ENCODE results near the gene SAMD7. TPM values are rescaled to one million over a fixed set of nuclear protein-coding genes. Genes with fewer than 3 reads are reported as not detected.

Gene SAMD7
- total and polyA plus RNA-seq, 7 experiments from 2014 or later, result not detected

DNA sequence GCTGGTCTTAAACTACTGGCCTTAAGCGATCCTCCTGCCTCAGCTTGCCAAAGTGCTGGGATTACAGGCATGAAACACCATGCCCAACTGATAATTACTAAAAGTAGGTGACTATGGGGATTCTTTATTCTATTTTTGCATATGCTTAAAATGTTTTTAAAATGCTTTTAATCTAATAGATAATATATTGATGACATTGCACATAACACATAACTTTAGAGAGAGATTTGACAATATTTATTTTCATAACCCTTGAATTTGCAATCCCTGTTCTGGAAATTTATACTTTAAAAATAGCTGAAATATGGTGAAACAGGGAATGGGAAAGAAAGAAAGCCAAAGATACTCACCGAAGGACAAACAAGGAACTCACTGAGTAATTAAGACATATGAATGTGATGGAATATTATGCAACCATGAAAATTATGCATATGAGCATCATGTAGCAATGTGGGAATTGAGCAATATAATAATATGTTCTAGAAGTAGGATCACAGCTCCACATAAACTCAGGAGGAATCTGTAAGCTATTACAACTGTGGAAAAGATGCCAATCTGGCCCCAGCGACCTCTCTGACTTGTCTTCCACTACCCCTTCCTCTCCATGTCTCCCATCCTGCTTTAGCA lies 43.7 kb upstream of the SAMD7 start:
- intact Hi-C loops (cut with micrococcal nuclease), result loop anchor here (5.0 to 10.0 kb wide), 2 partner anchors 547 to 1040 kb away; partner anchors contain the start of genes CLDN11 (in 1 of the 2) and EIF5A2 (in 1 of the 2)
- peak overlapping the region in 5 of 9 donors; percentile 2 to 83 (median 13) for H3K27ac Mint-ChIP-seq
- no peaks in the 10 kb centered on the region for H3K27me3 ChIP-seq (ENCODE audit: control insufficient read depth in 2 of 2, insufficient read depth in 2 of 2, low read length in 2 of 2)
- ATAC-seq, result no peak
- peaks cover 0 to 4% (median 0%) of the 10 kb centered on the region in 5 donors for H3K27me3 Mint-ChIP-seq
- H3K9me3 Mint-ChIP-seq, result peaks cover 0 to 3% (median 0%) of the 10 kb centered on the region in 11 donors
- no peak overlapping the region for H3K27ac ChIP-seq (ENCODE audit: low read depth, low read length)
- no peaks in the 10 kb centered on the region for H3K9me3 ChIP-seq (ENCODE audit: control insufficient read depth in 2 of 3, low read length in 3 of 3)
- H3K36me3 ChIP-seq (ENCODE audit: control insufficient read depth in 2 of 3, insufficient read depth in 3 of 3, low read length in 3 of 3), result no peaks in the 10 kb centered on the region
- H3K4me3 ChIP-seq (ENCODE audit: low read length), result no peak overlapping the region
- peaks cover 6 to 40% of the 10 kb centered on the region in 2 donors for H3K4me1 ChIP-seq (ENCODE audit: control insufficient read depth in 2 of 2, insufficient read depth in 2 of 2, low read length in 2 of 2)
- ChIA-PET POLR2A (interaction anchor here (0.6 to 5.9 kb wide), 5 partner anchors 10 to 311 kb away, joined by 3 to 55 read pairs (median 3); partner anchors contain the start of gene SEC62), CTCF (interaction anchor here (0.6 to 1.7 kb wide), 4 partner anchors 36 to 1044 kb away, joined by 3 to 8 read pairs (median 5); partner anchors contain the start of genes SAMD7 and SEC62)
- H3K4me1 Mint-ChIP-seq, result peaks cover 34 to 65% (median 54%) of the 10 kb centered on the region in 7 donors
- no peak for DNase-seq
- no peak overlapping the region for H3K4me3 Mint-ChIP-seq
- H3K36me3 Mint-ChIP-seq, result peaks cover 0 to 1% (median 0%) of the 10 kb centered on the region in 5 donors

DNA sequence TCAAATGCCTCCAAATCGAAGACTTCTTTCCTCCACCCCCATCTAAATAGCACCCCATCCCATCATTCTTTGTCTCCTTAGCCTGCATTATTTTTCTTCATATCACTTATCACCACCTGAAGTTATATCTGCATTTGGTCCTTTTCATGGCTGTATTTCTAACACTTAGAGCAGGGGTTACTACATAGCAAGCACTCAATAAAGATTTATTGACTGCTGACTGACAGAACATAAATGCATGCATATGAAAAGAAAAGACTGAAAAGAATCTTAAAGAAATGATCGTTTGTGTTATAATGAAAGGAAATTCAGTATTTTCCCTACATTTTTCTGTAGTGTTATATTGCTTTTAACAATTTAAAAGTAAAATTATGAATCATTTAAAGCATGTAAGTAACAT lies 43.0 kb upstream of the SAMD7 start:
- Histone ChIP-seq H3K9me3 (ENCODE audit: control insufficient read depth in 2 of 3, low read length in 3 of 3) (no peaks in the 10 kb centered on the region), H3K27me3 (ENCODE audit: control insufficient read depth in 2 of 2, insufficient read depth in 2 of 2, low read length in 2 of 2) (no peaks in the 10 kb centered on the region), H3K27ac (ENCODE audit: low read depth, low read length) (no peak overlapping the region), H3K4me1 (ENCODE audit: control insufficient read depth in 2 of 2, insufficient read depth in 2 of 2, low read length in 2 of 2) (peaks cover 3 to 40% of the 10 kb centered on the region in 2 donors), H3K4me3 (ENCODE audit: low read length) (no peak overlapping the region), H3K36me3 (ENCODE audit: control insufficient read depth in 2 of 3, insufficient read depth in 3 of 3, low read length in 3 of 3) (no peaks in the 10 kb centered on the region)
- Mint-ChIP-seq H3K27me3 (peaks cover 0 to 4% (median 0%) of the 10 kb centered on the region in 5 donors), H3K36me3 (peaks cover 0 to 1% (median 0%) of the 10 kb centered on the region in 5 donors), H3K4me3 (no peak overlapping the region), H3K9me3 (peaks cover 0 to 3% (median 0%) of the 10 kb centered on the region in 11 donors), H3K27ac (peak overlapping the region in 6 of 9 donors; percentile 0 to 83 (median 26)), H3K4me1 (peaks cover 32 to 66% (median 52%) of the 10 kb centered on the region in 7 donors)
- intact Hi-C loops (cut with micrococcal nuclease), result loop anchor here (5.0 to 10.0 kb wide), 2 partner anchors 546 to 1039 kb away; partner anchors contain the start of genes CLDN11 (in 1 of the 2) and EIF5A2 (in 1 of the 2)
- ATAC-seq (no peak), DNase-seq (no peak)
- CTCF ChIA-PET, result interaction anchor here (0.6 to 0.8 kb wide), 2 partner anchors 43 to 1043 kb away, joined by 3 to 8 read pairs; partner anchors contain the start of gene SAMD7
- POLR2A ChIA-PET, result interaction anchor here (0.7 to 5.9 kb wide), 2 partner anchors 98 to 276 kb away, joined by 3 to 55 read pairs; partner anchors contain the start of gene SEC62

DNA sequence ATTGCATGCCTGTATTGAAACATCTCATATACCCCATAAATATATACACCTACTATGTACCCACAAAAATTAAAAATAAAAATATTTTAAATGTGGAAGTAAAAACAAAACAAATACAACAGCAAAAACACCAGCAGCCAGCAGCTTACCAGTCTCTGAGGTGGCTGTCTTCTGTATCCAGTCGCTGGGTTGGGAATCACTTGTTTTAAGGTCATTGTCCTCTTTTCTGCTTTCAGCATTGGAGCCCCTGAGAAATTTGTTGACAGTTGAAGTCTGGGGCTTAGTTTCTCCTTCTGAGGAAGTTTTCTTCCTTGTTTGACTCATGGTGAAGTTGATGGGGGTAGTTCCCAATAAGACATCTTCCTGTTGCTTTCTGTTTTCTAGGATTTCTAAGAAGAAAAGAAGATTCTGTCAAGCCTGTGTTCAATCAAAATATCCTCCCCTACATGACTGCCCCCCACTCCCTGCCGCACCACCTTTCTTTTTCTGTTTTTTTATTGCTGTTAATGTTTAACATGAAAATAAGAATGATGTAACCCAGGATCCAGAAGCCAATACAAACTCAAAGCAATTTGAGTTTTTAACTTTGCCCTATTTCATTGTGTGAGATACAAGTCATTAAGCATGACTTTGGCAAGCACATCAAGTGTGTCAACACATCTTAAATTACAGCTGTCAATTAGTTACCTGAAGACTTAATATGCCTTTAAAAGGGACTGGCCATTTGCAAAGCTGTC lies 41.7 kb upstream of the SAMD7 start, which contains the start of gene LRRC31:
LRRC31 (minus strand) TSS at position 452 of the 737 bp plus-strand sequence; CDS start at position 324, 128 bp downstream.
- intact Hi-C loops (cut with micrococcal nuclease), result loop anchor here (5.0 to 10.0 kb wide), 2 partner anchors 545 to 1038 kb away; partner anchors contain the start of genes CLDN11 (in 1 of the 2) and EIF5A2 (in 1 of the 2)
- CTCF ChIA-PET, result no interaction called here

DNA sequence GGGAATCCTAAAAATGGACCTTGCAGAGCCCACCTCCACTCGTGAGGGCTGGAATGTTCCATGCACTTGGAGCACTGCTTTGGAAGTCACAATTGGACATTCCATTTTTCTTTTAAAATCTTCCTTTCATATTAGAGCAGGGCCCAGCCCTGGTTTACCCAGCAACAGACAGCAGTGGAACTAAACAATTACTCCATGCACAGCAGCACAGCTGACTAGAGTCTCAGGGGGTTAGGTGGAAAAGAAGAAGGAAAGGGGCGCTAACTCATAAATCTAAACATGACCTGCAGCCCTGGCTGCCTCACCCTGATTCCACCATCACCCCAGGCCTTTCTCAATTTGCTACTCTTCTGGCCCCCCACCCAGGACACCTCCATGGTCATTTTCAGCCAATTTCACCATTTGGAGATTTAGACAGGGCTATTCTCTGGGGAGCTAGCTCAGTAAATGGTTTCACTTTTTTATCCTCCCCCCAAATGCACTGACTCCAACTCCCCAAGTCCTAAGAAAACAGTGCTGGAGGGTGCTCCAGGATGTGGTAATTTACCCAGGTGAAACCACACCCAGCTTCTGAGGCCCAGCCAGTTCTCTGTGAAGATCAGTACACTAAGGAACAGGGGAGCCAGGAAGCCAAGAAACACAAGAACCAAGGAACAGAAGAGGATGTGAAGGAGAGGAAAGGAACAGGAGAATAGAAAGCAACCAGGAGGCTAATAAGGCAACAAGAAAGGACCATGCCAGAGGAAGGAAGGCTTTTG lies 40.1 kb upstream of the SAMD7 start:
- Histone ChIP-seq H3K9me3 (ENCODE audit: control insufficient read depth in 2 of 3, low read length in 3 of 3) (no peaks in the 10 kb centered on the region), H3K27me3 (ENCODE audit: control insufficient read depth in 2 of 2, insufficient read depth in 2 of 2, low read length in 2 of 2) (no peaks in the 10 kb centered on the region), H3K36me3 (ENCODE audit: control insufficient read depth in 2 of 3, insufficient read depth in 3 of 3, low read length in 3 of 3) (no peaks in the 10 kb centered on the region), H3K4me3 (ENCODE audit: low read length) (no peak overlapping the region), H3K27ac (ENCODE audit: low read depth, low read length) (no peak overlapping the region), H3K4me1 (ENCODE audit: control insufficient read depth in 2 of 2, insufficient read depth in 2 of 2, low read length in 2 of 2) (peaks cover 0 to 18% of the 10 kb centered on the region in 2 donors)
- peak overlapping the region; percentile 9 to 84 (median 65) for H3K27ac Mint-ChIP-seq
- H3K27me3 Mint-ChIP-seq, result peaks cover 0 to 2% (median 0%) of the 10 kb centered on the region in 5 donors
- H3K4me1 Mint-ChIP-seq, result peaks cover 14 to 46% (median 27%) of the 10 kb centered on the region in 7 donors
- H3K36me3 Mint-ChIP-seq, result peaks cover 0 to 4% (median 0%) of the 10 kb centered on the region in 5 donors
- intact Hi-C loops (cut with micrococcal nuclease), result loop anchor here in 1 of 2 donors (1.0 kb wide), 1 partner anchor 58 kb away; no protein-coding TSS in a partner anchor
- ChIA-PET CTCF (interaction anchor here (1.1 to 1.4 kb wide), 2 partner anchors 9 to 96 kb away, joined by 3 to 4 read pairs; partner anchors contain the start of gene SEC62), POLR2A (interaction anchor here (0.7 to 3.6 kb wide), 6 partner anchors 9 to 349 kb away, joined by 3 to 26 read pairs (median 4); partner anchors contain the start of gene SEC62)
- peaks cover 0 to 3% (median 0%) of the 10 kb centered on the region in 11 donors for H3K9me3 Mint-ChIP-seq
- DNase-seq (peak in 7 of 9 donors; percentile 8 to 59 (median 42)), ATAC-seq (no peak)
- H3K4me3 Mint-ChIP-seq, result peak overlapping the region; percentile 38 to 78 (median 62)

More for the DNA sequence above, 41.7 kb upstream of the SAMD7 start, which contains the start of gene LRRC31:
- Histone ChIP-seq H3K27me3 (ENCODE audit: control insufficient read depth in 2 of 2, insufficient read depth in 2 of 2, low read length in 2 of 2) (no peaks in the 10 kb centered on the region), H3K4me3 (ENCODE audit: low read length) (no peak within 1 kb of the TSS), H3K27ac (ENCODE audit: low read depth, low read length) (no peak within 1 kb of the TSS), H3K9me3 (ENCODE audit: control insufficient read depth in 2 of 3, low read length in 3 of 3) (no peaks in the 10 kb centered on the region), H3K36me3 (ENCODE audit: control insufficient read depth in 2 of 3, insufficient read depth in 3 of 3, low read length in 3 of 3) (no peaks in the 10 kb centered on the region), H3K4me1 (ENCODE audit: control insufficient read depth in 2 of 2, insufficient read depth in 2 of 2, low read length in 2 of 2) (peaks cover 0 to 35% of the 10 kb centered on the region in 2 donors)
- no peak for DNase-seq
- no peaks in the 10 kb centered on the region for H3K27me3 Mint-ChIP-seq
- H3K4me1 Mint-ChIP-seq, result peaks cover 24 to 57% (median 40%) of the 10 kb centered on the region in 7 donors
- ATAC-seq, result no peak
- peaks cover 0 to 3% (median 0%) of the 10 kb centered on the region in 11 donors for H3K9me3 Mint-ChIP-seq
- peaks cover 0 to 2% (median 0%) of the 10 kb centered on the region in 5 donors for H3K36me3 Mint-ChIP-seq
- peak within 1 kb of the TSS in 5 of 10 donors; percentile 18 to 78 (median 63) for H3K4me3 Mint-ChIP-seq
- POLR2A ChIA-PET, result interaction anchor here (1.2 kb wide), 1 partner anchor 11 kb away, joined by 5 read pairs; no protein-coding TSS in a partner anchor
- H3K27ac Mint-ChIP-seq, result peak within 1 kb of the TSS in 7 of 9 donors; percentile 11 to 86 (median 78)

DNA sequence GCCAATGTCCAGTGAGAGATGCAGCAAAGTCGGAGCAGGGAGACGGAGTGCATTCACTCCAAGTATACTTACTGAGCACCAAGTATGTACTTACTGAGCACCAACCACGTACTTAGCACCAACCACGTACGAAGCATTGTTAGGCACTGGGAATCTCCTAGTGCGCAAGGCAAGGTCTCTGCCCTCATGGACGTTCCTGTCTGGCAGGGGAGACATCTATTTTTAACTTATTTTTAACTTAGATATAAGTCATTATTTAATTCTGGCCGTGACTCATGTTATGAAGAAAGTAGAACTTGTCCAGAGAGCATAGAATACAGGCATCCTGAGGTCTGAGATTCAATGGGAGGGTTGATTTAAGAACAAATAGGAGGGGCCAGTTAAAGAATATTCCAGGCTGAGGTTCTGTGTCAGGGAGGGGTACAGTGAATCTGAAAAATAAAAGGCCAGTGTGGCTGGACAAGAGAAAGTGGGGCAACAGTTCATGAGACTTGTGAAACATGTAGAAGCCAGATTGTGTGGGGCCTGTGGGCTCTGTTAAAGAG lies 32.3 kb upstream of the SAMD7 start:
- no peaks in the 10 kb centered on the region for H3K9me3 ChIP-seq (ENCODE audit: control insufficient read depth in 2 of 3, low read length in 3 of 3)
- CTCF ChIA-PET, result no interaction called here
- H3K27ac ChIP-seq (ENCODE audit: low read depth, low read length), result no peak overlapping the region
- no peaks in the 10 kb centered on the region for H3K36me3 ChIP-seq (ENCODE audit: control insufficient read depth in 2 of 3, insufficient read depth in 3 of 3, low read length in 3 of 3)
- Mint-ChIP-seq H3K4me3 (no peak overlapping the region), H3K4me1 (peaks cover 0 to 22% (median 11%) of the 10 kb centered on the region in 7 donors), H3K27ac (peak overlapping the region in 2 of 9 donors; percentile 49 to 67), H3K9me3 (peaks cover 0 to 2% (median 0%) of the 10 kb centered on the region in 11 donors), H3K36me3 (peaks cover 0 to 4% (median 0%) of the 10 kb centered on the region in 5 donors), H3K27me3 (peaks cover 0 to 6% (median 0%) of the 10 kb centered on the region in 5 donors)
- intact Hi-C loops (cut with micrococcal nuclease), result no loop called here
- no peaks in the 10 kb centered on the region for H3K27me3 ChIP-seq (ENCODE audit: control insufficient read depth in 2 of 2, insufficient read depth in 2 of 2, low read length in 2 of 2)
- POLR2A ChIA-PET, result no interaction called here
- DNase-seq, result no peak
- no peak for ATAC-seq
- peaks cover 0 to 3% of the 10 kb centered on the region in 2 donors for H3K4me1 ChIP-seq (ENCODE audit: control insufficient read depth in 2 of 2, insufficient read depth in 2 of 2, low read length in 2 of 2)
- H3K4me3 ChIP-seq (ENCODE audit: low read length), result no peak overlapping the region

Data from naive thymus-derived CD4-positive, alpha-beta T cell (primary cell).